ENCODE results near the gene SCAMP4.

SCAMP4 gene

GRCh38 chr19:1938071-1938470 is 32.9 kb downstream of the SCAMP4 start:
- POLR2A ChIA-PET, result interaction anchor here (0.9 kb wide), 1 partner anchor 24 kb away, joined by 3 read pairs; no protein-coding TSS in a partner anchor
- no peak overlapping the region for H3K27ac ChIP-seq (ENCODE audit: extremely low read depth, low read depth, low read length)

GRCh38 chr19:1941146-1942077 is 36.2 kb downstream of the SCAMP4 start, which contains the start of gene CSNK1G2:
Gene CSNK1G2, plus strand, starts transcription at chr19:1941172. Its CDS starts 28,601 bp downstream, at chr19:1969773.
- H3K9me3 ChIP-seq (ENCODE audit: control insufficient read depth, insufficient read depth, low read depth, low read length), result no peaks in the 10 kb centered on the region
- H3K27ac ChIP-seq (ENCODE audit: extremely low read depth, low read depth, low read length), result peak within 1 kb of the TSS; percentile 90
- peak within 1 kb of the TSS; percentile 91 for H3K4me3 ChIP-seq (ENCODE audit: low read depth, low read length)
- H3K36me3 ChIP-seq (ENCODE audit: control insufficient read depth in 2 of 2, insufficient read depth in 1 of 2, low read length in 2 of 2), result no peaks in the 10 kb centered on the region; a peak in 1 of 3 replicates
- ChIA-PET POLR2A (interaction anchor here (0.6 to 0.7 kb wide), 5 partner anchors 44 to 375 kb away, joined by 3 to 7 read pairs (median 4); no protein-coding TSS in a partner anchor), CTCF (interaction anchor here (0.9 kb wide), 1 partner anchor 11 kb away, joined by 3 read pairs; no protein-coding TSS in a partner anchor)
- peaks cover 3% of the 10 kb centered on the region for H3K4me1 ChIP-seq (ENCODE audit: control insufficient read depth, insufficient read depth, low read length)
- peak; percentile 99 for TF ChIP-seq SCRT2 (tag by site-specific recombination; IDR thresholded peaks at IDR 0.05)
- TF ChIP-seq, protein P1, sequence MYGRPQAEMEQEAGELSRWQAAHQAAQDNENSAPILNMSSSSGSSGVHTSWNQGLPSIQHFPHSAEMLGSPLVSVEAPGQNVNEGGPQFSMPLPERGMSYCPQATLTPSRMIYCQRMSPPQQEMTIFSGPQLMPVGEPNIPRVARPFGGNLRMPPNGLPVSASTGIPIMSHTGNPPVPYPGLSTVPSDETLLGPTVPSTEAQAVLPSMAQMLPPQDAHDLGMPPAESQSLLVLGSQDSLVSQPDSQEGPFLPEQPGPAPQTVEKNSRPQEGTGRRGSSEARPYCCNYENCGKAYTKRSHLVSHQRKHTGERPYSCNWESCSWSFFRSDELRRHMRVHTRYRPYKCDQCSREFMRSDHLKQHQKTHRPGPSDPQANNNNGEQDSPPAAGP (tag by site-specific recombination; IDR thresholded peaks at IDR 0.05), result 0 out of 2 replicates have a peak, but pooled peaks have one; percentile 46
- TF ChIP-seq, protein P2, sequence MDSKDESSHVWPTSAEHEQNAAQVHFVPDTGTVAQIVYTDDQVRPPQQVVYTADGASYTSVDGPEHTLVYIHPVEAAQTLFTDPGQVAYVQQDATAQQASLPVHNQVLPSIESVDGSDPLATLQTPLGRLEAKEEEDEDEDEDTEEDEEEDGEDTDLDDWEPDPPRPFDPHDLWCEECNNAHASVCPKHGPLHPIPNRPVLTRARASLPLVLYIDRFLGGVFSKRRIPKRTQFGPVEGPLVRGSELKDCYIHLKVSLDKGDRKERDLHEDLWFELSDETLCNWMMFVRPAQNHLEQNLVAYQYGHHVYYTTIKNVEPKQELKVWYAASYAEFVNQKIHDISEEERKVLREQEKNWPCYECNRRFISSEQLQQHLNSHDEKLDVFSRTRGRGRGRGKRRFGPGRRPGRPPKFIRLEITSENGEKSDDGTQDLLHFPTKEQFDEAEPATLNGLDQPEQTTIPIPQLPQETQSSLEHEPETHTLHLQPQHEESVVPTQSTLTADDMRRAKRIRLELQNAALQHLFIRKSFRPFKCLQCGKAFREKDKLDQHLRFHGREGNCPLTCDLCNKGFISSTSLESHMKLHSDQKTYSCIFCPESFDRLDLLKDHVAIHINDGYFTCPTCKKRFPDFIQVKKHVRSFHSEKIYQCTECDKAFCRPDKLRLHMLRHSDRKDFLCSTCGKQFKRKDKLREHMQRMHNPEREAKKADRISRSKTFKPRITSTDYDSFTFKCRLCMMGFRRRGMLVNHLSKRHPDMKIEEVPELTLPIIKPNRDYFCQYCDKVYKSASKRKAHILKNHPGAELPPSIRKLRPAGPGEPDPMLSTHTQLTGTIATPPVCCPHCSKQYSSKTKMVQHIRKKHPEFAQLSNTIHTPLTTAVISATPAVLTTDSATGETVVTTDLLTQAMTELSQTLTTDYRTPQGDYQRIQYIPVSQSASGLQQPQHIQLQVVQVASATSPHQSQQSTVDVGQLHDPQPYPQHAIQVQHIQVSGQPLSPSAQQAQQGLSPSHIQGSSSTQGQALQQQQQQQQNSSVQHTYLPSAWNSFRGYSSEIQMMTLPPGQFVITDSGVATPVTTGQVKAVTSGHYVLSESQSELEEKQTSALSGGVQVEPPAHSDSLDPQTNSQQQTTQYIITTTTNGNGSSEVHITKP (tag by site-specific recombination; IDR thresholded peaks at IDR 0.05), result peak; percentile 86
- TF ChIP-seq WT1 (tag by site-specific recombination; IDR thresholded peaks at IDR 0.05), result no peak
- TF ChIP-seq ZIC2 (tag by site-specific recombination; IDR thresholded peaks at IDR 0.05), result peak; percentile 7; the same call in 1 of the 2 replicates
- TF ChIP-seq ZNF423 (tag by site-specific recombination; IDR thresholded peaks at IDR 0.05), result 0 out of 2 replicates have a peak, but pooled peaks have one; percentile 23
- TF ChIP-seq, protein P3, sequence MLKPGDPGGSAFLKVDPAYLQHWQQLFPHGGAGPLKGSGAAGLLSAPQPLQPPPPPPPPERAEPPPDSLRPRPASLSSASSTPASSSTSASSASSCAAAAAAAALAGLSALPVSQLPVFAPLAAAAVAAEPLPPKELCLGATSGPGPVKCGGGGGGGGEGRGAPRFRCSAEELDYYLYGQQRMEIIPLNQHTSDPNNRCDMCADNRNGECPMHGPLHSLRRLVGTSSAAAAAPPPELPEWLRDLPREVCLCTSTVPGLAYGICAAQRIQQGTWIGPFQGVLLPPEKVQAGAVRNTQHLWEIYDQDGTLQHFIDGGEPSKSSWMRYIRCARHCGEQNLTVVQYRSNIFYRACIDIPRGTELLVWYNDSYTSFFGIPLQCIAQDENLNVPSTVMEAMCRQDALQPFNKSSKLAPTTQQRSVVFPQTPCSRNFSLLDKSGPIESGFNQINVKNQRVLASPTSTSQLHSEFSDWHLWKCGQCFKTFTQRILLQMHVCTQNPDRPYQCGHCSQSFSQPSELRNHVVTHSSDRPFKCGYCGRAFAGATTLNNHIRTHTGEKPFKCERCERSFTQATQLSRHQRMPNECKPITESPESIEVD (tag by site-specific recombination; IDR thresholded peaks at IDR 0.05), result no peak
- no peak for TF ChIP-seq CTCF (tag by site-specific recombination; IDR thresholded peaks at IDR 0.05)
- TF ChIP-seq SP2 (tag by site-specific recombination; IDR thresholded peaks at IDR 0.05), result peak; percentile 82
- TF ChIP-seq ZBTB7A (tag by site-specific recombination; IDR thresholded peaks at IDR 0.05; ENCODE audit: low read depth), result peak; percentile 76

More at GRCh38 chr19:1938071-1938470, 32.9 kb downstream of the SCAMP4 start:
- Histone ChIP-seq H3K4me1 (ENCODE audit: control insufficient read depth, insufficient read depth, low read length) (peaks cover 3% of the 10 kb centered on the region; the same call in 1 of the 2 replicates), H3K36me3 (ENCODE audit: control insufficient read depth in 2 of 2, insufficient read depth in 1 of 2, low read length in 2 of 2) (no peaks in the 10 kb centered on the region), H3K4me3 (ENCODE audit: low read depth, low read length) (no peak overlapping the region), H3K9me3 (ENCODE audit: control insufficient read depth, insufficient read depth, low read depth, low read length) (no peaks in the 10 kb centered on the region)
- CTCF ChIA-PET, result no interaction called here
- no peak for TF ChIP-seq RBAK (tag by site-specific recombination; IDR thresholded peaks at IDR 0.05)
- TF ChIP-seq, protein P4, sequence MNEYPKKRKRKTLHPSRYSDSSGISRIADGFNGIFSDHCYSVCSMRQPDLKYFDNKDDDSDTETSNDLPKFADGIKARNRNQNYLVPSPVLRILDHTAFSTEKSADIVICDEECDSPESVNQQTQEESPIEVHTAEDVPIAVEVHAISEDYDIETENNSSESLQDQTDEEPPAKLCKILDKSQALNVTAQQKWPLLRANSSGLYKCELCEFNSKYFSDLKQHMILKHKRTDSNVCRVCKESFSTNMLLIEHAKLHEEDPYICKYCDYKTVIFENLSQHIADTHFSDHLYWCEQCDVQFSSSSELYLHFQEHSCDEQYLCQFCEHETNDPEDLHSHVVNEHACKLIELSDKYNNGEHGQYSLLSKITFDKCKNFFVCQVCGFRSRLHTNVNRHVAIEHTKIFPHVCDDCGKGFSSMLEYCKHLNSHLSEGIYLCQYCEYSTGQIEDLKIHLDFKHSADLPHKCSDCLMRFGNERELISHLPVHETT (tag by site-specific recombination; IDR thresholded peaks at IDR 0.05), result no peak
- TF ChIP-seq ZNF433 (tag by site-specific recombination; IDR thresholded peaks at IDR 0.05; ENCODE audit: low read depth), result no peak
- TF ChIP-seq ZNF843 (tag by site-specific recombination; IDR thresholded peaks at IDR 0.05), result no peak
- TF ChIP-seq ZNF341 (tag by site-specific recombination; IDR thresholded peaks at IDR 0.05; ENCODE audit: low read depth), result no peak
- TF ChIP-seq GLI4 (tag by site-specific recombination; IDR thresholded peaks at IDR 0.05), result no peak
- no peak for TF ChIP-seq ZBTB20 (tag by site-specific recombination; IDR thresholded peaks at IDR 0.05)
- no peak for TF ChIP-seq GLIS2 (tag by site-specific recombination; IDR thresholded peaks at IDR 0.05)
- TF ChIP-seq ZNF747 (tag by site-specific recombination; IDR thresholded peaks at IDR 0.05), result no peak
- no peak for TF ChIP-seq REPIN1 (tag by site-specific recombination; IDR thresholded peaks at IDR 0.05; ENCODE audit: low read depth)
- TF ChIP-seq ZNF350 (tag by site-specific recombination; IDR thresholded peaks at IDR 0.05), result no peak
- TF ChIP-seq KLF16 (tag by site-specific recombination; IDR thresholded peaks at IDR 0.05), result no peak
- TF ChIP-seq ZNF398 (tag by site-specific recombination; IDR thresholded peaks at IDR 0.05), result no peak
- no peak for TF ChIP-seq TCF7L2 (IDR thresholded peaks at IDR 0.05; ENCODE audit: borderline replicate concordance, low read depth, low read length)
- no peak for TF ChIP-seq ZNF529 (tag by site-specific recombination; IDR thresholded peaks at IDR 0.05; ENCODE audit: insufficient replicate concordance)
- no peak for TF ChIP-seq OVOL3 (tag by site-specific recombination; IDR thresholded peaks at IDR 0.05)
- no peak for TF ChIP-seq ZNF221 (tag by site-specific recombination; IDR thresholded peaks at IDR 0.05; ENCODE audit: borderline replicate concordance)
- no peak for TF ChIP-seq ZNF626 (tag by site-specific recombination; IDR thresholded peaks at IDR 0.05)
- TF ChIP-seq ZNF426 (tag by site-specific recombination; IDR thresholded peaks at IDR 0.05), result no peak

Measured in HEK293 (cell line).